Cardiac fibroblast (primary cell): ENCODE data around the gene DARS1.
"Not testable (repeated sequence)": the region's sequence is repeated elsewhere in the genome, so short reads cannot be mapped to it uniquely, and the experiment has no call there.

Source experiments
- DNase-seq, 2 donors: peaks; one replicate each; pipeline versions ENCODE4 v3.0.0 to v3.0.0-alpha.2; 2010; ENCODE audit warnings: low read depth in 2 of 2
- H3K4me3 ChIP-seq, 2 donors: replicated peaks in 1 of 2; 1 replicate in 1 of 2; 2 replicates in 1 of 2; pipeline ENCODE4 v1.5.1; 2011; ENCODE audit warnings: low read depth in 2 of 2, low read length in 2 of 2, mild to moderate bottlenecking in 2 of 2, moderate library complexity in 1 of 2
- TF ChIP-seq, protein P1 (sequence below): IDR thresholded peaks from one replicate; pipeline ENCODE4 v1.5.1; 2011; ENCODE audit warnings: low read depth, mild to moderate bottlenecking, low read length, inconsistent platforms

Gene DARS1

DNA sequence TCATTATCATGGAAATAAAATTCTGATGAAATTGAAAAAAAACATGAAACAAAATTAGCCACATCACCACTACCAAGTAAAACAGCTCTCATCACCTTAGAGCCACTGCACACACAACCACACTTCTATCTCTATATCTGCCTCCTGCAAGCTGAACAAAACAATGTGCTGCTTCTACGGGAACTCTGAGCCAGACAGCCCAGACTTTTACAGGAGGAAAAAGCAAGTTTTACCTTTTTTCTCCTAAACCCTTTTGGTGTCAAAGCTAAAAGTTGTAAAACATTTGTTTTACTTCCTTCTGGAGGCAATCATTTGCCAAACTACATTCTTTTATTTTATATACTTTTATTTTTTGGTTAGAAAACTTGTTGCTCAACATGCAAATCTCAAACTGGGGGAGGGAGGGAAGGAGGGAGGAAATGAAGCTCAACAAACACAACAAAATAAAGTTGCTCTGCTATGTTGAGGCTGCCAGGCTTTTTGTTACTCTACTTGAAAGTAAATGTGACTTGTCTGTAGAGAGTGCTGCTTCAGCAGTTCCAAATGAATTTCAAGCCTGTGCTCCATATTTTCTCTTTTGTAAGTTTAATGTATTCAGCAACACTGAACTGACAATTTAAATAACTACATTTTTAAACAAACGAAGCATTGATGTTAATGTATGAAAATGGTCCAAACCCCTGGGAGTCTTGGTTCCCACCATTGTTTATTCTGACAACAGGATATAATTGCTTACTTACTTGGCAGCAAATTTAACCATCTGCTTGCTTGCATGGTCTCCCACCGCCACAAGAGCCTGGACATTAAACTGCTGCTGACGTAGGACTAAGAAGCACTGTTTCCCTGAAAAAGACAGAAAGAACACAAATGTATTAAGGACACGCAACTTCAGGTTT lies 24.5 kb downstream of the DARS1 start:
- no peak overlapping the region for H3K4me3 ChIP-seq
- TF ChIP-seq, protein P1, sequence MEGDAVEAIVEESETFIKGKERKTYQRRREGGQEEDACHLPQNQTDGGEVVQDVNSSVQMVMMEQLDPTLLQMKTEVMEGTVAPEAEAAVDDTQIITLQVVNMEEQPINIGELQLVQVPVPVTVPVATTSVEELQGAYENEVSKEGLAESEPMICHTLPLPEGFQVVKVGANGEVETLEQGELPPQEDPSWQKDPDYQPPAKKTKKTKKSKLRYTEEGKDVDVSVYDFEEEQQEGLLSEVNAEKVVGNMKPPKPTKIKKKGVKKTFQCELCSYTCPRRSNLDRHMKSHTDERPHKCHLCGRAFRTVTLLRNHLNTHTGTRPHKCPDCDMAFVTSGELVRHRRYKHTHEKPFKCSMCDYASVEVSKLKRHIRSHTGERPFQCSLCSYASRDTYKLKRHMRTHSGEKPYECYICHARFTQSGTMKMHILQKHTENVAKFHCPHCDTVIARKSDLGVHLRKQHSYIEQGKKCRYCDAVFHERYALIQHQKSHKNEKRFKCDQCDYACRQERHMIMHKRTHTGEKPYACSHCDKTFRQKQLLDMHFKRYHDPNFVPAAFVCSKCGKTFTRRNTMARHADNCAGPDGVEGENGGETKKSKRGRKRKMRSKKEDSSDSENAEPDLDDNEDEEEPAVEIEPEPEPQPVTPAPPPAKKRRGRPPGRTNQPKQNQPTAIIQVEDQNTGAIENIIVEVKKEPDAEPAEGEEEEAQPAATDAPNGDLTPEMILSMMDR, result no peak
- peak; percentile 51 to 67 for DNase-seq

DNA sequence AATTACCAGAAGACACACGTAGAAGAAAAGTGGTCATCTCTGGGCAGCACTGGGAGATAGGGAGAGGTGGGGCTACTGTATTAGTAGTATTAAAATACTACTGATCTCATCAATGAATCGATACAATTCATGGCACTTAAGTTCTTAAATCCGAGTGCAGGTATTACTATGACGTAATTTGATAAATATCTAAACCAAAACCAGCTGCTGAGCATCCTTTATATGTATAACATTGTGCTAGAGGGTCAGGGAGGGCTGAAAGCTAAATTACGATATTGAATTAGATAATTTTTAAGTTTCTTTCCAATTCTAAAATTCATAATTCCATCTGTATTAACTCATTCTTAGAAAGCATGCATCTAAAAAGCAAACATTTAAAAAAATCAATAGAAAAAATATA lies 25.3 kb downstream of the DARS1 start:
- no peak overlapping the region for H3K4me3 ChIP-seq
- no peak for DNase-seq
- TF ChIP-seq, protein P1, result no peak

GRCh38 chr2:135958927-135959326 lies 26.5 kb downstream of the DARS1 start:
- not testable (repeated sequence) for H3K4me3 ChIP-seq, DNase-seq

- TF ChIP-seq, protein P1, result no peak
- DNase-seq, result no peak
- no peak overlapping the region for H3K4me3 ChIP-seq
Observed at GRCh38 chr2:135954020-135954601, 31.3 kb downstream of the DARS1 start.

- DNase-seq, result peak in 1 of 2 donors; percentile 26
- TF ChIP-seq, protein P1, result no peak
- no peak overlapping the region for H3K4me3 ChIP-seq
Observed at GRCh38 chr2:135952891-135953290, 32.5 kb downstream of the DARS1 start.

DNA sequence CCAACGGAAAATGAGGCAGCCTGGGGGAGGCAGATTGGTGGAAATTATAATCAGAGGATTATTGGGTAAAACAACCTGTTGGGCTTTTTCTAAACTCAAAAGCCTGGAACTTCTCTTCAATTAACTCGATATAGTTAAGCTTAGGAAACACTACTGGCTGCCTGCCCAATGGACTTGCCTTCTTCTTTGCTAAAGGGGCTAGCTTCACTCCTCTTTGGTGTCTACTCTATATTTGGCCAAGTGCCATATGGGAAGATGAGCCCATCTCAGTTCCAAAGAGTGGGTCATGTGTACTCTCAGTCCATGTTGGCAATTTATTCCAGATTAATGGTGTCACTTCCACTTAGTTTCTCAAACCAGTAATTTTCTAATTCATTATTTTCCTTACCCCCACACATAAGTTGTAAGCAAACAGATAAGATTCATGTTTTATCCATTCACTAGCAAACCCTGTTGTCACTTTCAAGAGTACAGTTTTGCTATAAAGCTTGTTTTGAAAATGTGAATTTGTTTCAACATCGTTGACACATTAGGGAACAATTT lies 34.3 kb downstream of the DARS1 start:
- no peak overlapping the region for H3K4me3 ChIP-seq
- TF ChIP-seq, protein P1, result no peak
- DNase-seq, result peak in 1 of 2 donors; percentile 5
